Smooth muscle cell (in vitro differentiated cells): ENCODE results near the gene TTLL3. TPM values are rescaled to one million over a fixed set of nuclear protein-coding genes. Genes with fewer than 3 reads are reported as not detected.

Source experiments
- DNase-seq: peaks from one replicate; lab custom pipeline; 2025; ENCODE audit not compliant: unreplicated experiment; lab: John Stamatoyannopoulos, UW
- H2AFZ ChIP-seq: fragments of 200-600 bp; sonication (generic); 2 replicates; pipeline ENCODE4 v1.6.0; 2016; ENCODE audit warnings: antibody characterized with exemption, low read depth, mild to moderate bottlenecking
- H3F3A ChIP-seq: fragments of 200-600 bp; sonication (generic); 2 replicates; pipeline ENCODE4 v1.6.0; 2017; ENCODE audit warnings: antibody characterized with exemption, low read depth
- H3K27ac ChIP-seq: fragments of 200-600 bp; sonication (generic); 2 replicates; pipeline ENCODE4 v1.5.1; 2016; ENCODE audit warnings: low read depth, mild to moderate bottlenecking
- H3K27me3 ChIP-seq: fragments of 200-600 bp; sonication (generic); 2 replicates; pipeline ENCODE4 v1.6.1; 2016; ENCODE audit warnings: low read depth, mild to moderate bottlenecking
- H3K36me3 ChIP-seq: fragments of 200-600 bp; sonication (generic); 2 replicates; pipeline ENCODE4 v1.5.1; 2016; ENCODE audit warnings: low read depth
- H3K4me1 ChIP-seq: fragments of 200-600 bp; sonication (generic); 2 replicates; pipeline ENCODE4 v1.5.1; 2016; ENCODE audit warnings: low read depth
- H3K4me2 ChIP-seq: fragments of 200-600 bp; sonication (generic); 2 replicates; pipeline ENCODE4 v1.6.0; 2016; ENCODE audit warnings: mild to moderate bottlenecking
- H3K4me3 ChIP-seq: fragments of 200-600 bp; sonication (generic); 2 replicates; pipeline ENCODE4 v1.5.1; 2016; ENCODE audit warnings: mild to moderate bottlenecking
- H3K79me2 ChIP-seq: fragments of 200-600 bp; sonication (generic); 2 replicates; pipeline ENCODE4 v1.6.0; 2016; ENCODE audit warnings: low read depth, mild to moderate bottlenecking
- H3K9ac ChIP-seq: fragments of 200-600 bp; sonication (generic); 2 replicates; pipeline ENCODE4 v1.6.0; 2016; ENCODE audit warnings: low read depth
- H3K9me3 ChIP-seq: fragments of 200-600 bp; sonication (generic); replicated peaks from 2 replicates; pipeline ENCODE4 v1.5.1; 2016; ENCODE audit warnings: low read depth
- H4K20me1 ChIP-seq: fragments of 200-600 bp; sonication (generic); 2 replicates; pipeline ENCODE4 v1.6.0; 2016; ENCODE audit warnings: low read depth
- CTCF ChIP-seq: fragments of 200-600 bp; sonication (generic); IDR thresholded peaks from 2 replicates; pipeline ENCODE4 v1.5.1; 2017; ENCODE audit warnings: borderline replicate concordance, mild to moderate bottlenecking, antibody characterized with exemption; ENCODE audit not compliant: insufficient read depth, poor library complexity, severe bottlenecking
- whole genome bisulfite sequencing: methylation state at CpG from one replicate; pipeline ENCODE4 v1.1.7; 2016; ENCODE audit warnings: low lambda C conversion rate; 5-methylcytosine and 5-hydroxymethylcytosine counted together
- polyA plus RNA-seq: library from polyadenylated mRNA; unstranded; fragments of >200 nt; fragmentation: Nextera tagmentation; extraction: Ambion mirVana; gene quantifications from 2 replicates; pipeline ENCODE4 v1.2.1, GENCODE V29; 2016
- total RNA-seq: library from RNA; depleted of rRNA; stranded (reverse); fragments of >200 nt; gene quantifications from 2 replicates; pipeline ENCODE4 v1.2.3, GENCODE V29; 2014

The TTLL3 gene
- total and polyA plus RNA-seq, 2 experiments from 2014 or later = 16.4 to 25.6 TPM

GRCh38 chr3:9841015-9841414 lies 31.0 kb downstream of the TTLL3 start:
- no peak for DNase-seq
- H3K9me3 ChIP-seq = no peaks in the 10 kb centered on the region
- H3F3A ChIP-seq = no peaks in the 10 kb centered on the region
- no peak overlapping the region for H3K27ac ChIP-seq
- H3K79me2 ChIP-seq = peaks cover 2% of the 10 kb centered on the region
- H3K4me2 ChIP-seq = no peak overlapping the region
- H3K27me3 ChIP-seq = no peaks in the 10 kb centered on the region
- no peak overlapping the region for H3K4me3 ChIP-seq
- no peaks in the 10 kb centered on the region for H3K4me1 ChIP-seq
- H4K20me1 ChIP-seq = no peaks in the 10 kb centered on the region
- no peak for TF ChIP-seq CTCF
- H3K9ac ChIP-seq = no peak overlapping the region
- WGBS = 84% methylated on average over 8 of the region's 8 CpGs
- H3K36me3 ChIP-seq = no peaks in the 10 kb centered on the region
- no peak overlapping the region for H2AFZ ChIP-seq

GRCh38 chr3:9843715-9844438 lies 33.8 kb downstream of the TTLL3 start, which contains the start of gene RPUSD3:
Gene RPUSD3, minus strand, starts transcription at chr3:9844008. Its CDS starts 18 bp downstream, at chr3:9843990.
- Histone ChIP-seq H3K9ac (peak within 1 kb of the TSS; percentile 38), H3K79me2 (peaks cover 2% of the 10 kb centered on the region), H3K27me3 (no peaks in the 10 kb centered on the region), H3K27ac (no peak within 1 kb of the TSS), H2AFZ (peak within 1 kb of the TSS; percentile 74), H3K9me3 (no peaks in the 10 kb centered on the region), H3K4me1 (no peaks in the 10 kb centered on the region), H3K4me2 (peak within 1 kb of the TSS; percentile 95), H3F3A (no peaks in the 10 kb centered on the region), H3K36me3 (no peaks in the 10 kb centered on the region), H4K20me1 (no peaks in the 10 kb centered on the region), H3K4me3 (peak within 1 kb of the TSS; percentile 65)
- peak; percentile 80 for DNase-seq
- 3% methylated on average over 42 of the region's 42 CpGs for WGBS
- no peak for TF ChIP-seq CTCF

GRCh38 chr3:9846231-9846630 lies 36.2 kb downstream of the TTLL3 start:
- Histone ChIP-seq H3K9ac (no peak overlapping the region), H3K27me3 (no peaks in the 10 kb centered on the region), H3K4me1 (no peaks in the 10 kb centered on the region), H3K36me3 (no peaks in the 10 kb centered on the region), H4K20me1 (no peaks in the 10 kb centered on the region), H3K79me2 (peaks cover 2% of the 10 kb centered on the region), H3K4me3 (no peak overlapping the region), H3K4me2 (no peak overlapping the region), H2AFZ (no peak overlapping the region), H3K9me3 (no peaks in the 10 kb centered on the region), H3K27ac (no peak overlapping the region), H3F3A (no peaks in the 10 kb centered on the region)
- no peak for TF ChIP-seq CTCF
- DNase-seq = no peak
- WGBS = 84% methylated on average over 6 of the region's 6 CpGs
